ENCODE data around the gene CTCF.

Gene CTCF

GRCh38 chr16:67667453-67667816 lies 105.1 kb downstream of the CTCF start:
- DNase-seq = no peak

GRCh38 chr16:67667817-67668494 lies 105.6 kb downstream of the CTCF start:
- DNase-seq = peak; percentile 85

GRCh38 chr16:67668495-67669157 lies 106.3 kb downstream of the CTCF start:
- no peak for DNase-seq

GRCh38 chr16:67669499-67670101 lies 107.3 kb downstream of the CTCF start:
- DNase-seq = no peak

- no peak for DNase-seq
These were observed 110.0 kb downstream of the CTCF start for GRCh38 chr16:67672306-67672705.

GRCh38 chr16:67672739-67673662 lies 110.7 kb downstream of the CTCF start:
- DNase-seq = peak; percentile 44

- peak; percentile 20 for DNase-seq
These were observed 111.6 kb downstream of the CTCF start for GRCh38 chr16:67673712-67674580.

- DNase-seq = no peak
These were observed 112.7 kb downstream of the CTCF start for GRCh38 chr16:67674851-67675578.

GRCh38 chr16:67675579-67675935 lies 113.2 kb downstream of the CTCF start:
- no peak for DNase-seq

GRCh38 chr16:67675999-67676398 lies 113.7 kb downstream of the CTCF start:
- DNase-seq = no peak

GRCh38 chr16:67676516-67676915 lies 114.2 kb downstream of the CTCF start:
- DNase-seq = no peak

- no peak for DNase-seq
These were observed 114.6 kb downstream of the CTCF start for GRCh38 chr16:67676939-67677338.

- no peak for DNase-seq
These were observed 115.4 kb downstream of the CTCF start for GRCh38 chr16:67677712-67678111.

- DNase-seq = no peak
These were observed 116.2 kb downstream of the CTCF start for GRCh38 chr16:67678354-67679023.

GRCh38 chr16:67679935-67680897 lies 117.9 kb downstream of the CTCF start:
- DNase-seq = no peak

GRCh38 chr16:67683767-67684166 lies 121.4 kb downstream of the CTCF start:
- no peak for DNase-seq

- DNase-seq = no peak
These were observed 123.2 kb downstream of the CTCF start for GRCh38 chr16:67685388-67686112.
